GM21619 (cell line): ENCODE measurements around the gene TCAP.
A peak's percentile ranks its signal among the peaks of the same experiment; 100 is the strongest.

ENCODE experiments used
- ATAC-seq: cut with Tn5 transposase; IDR thresholded peaks from one replicate; pipeline ENCODE4 v1.9.1; 2021; ENCODE audit not compliant: unreplicated experiment

The TCAP gene

DNA sequence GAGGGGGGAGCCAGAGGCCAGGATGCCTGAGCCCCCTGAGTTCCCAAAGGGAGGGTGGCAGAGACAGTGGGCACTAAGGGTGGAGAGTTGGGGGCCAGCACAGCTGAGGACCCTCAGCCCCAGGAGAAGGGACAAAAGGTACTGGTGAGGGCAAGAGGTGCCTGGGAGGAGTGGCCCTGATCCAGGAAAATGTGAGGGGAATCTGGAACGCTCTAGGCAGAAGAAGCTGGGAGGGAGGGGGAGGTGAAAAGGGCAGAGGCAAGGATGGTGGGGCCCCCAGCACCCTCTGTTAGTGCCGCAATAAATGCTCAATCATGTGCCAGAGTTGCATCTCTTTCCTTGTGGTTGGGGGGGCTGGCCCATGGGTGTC lies 1.1 kb downstream of the TCAP start:
- ATAC-seq = no peak

DNA sequence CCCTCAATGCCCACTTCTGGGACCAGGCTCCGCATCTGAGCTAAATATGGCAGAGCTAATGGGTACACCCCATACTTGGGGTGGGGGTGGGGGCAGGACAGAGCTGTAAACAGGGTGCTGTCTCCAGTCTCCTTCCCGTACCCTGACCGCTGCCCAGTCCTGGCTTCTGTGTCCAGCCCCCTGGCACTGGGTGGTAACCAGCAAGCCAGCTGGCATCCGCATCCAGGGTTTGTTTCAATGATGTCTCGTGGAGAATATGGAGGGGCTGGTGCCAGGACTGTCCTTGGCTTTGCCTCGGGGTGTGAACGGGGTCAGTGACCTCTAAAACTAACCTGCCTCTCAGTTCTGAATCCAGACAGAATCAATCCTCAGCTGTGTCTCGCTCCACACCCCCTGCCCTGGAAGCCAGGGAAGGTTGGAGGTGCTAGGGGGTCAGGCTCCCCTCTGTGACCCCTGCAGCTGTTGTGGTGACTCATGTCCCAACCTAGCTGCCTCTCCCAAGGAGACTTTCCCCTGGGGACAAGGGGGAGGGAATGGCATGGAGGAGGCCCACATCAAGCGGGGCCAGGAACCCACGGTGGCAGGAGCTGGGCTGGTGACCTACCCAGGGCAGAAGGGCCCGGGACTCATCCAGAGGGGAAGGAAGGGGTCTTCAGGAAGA lies 1.6 kb downstream of the TCAP start:
- no peak for ATAC-seq

DNA sequence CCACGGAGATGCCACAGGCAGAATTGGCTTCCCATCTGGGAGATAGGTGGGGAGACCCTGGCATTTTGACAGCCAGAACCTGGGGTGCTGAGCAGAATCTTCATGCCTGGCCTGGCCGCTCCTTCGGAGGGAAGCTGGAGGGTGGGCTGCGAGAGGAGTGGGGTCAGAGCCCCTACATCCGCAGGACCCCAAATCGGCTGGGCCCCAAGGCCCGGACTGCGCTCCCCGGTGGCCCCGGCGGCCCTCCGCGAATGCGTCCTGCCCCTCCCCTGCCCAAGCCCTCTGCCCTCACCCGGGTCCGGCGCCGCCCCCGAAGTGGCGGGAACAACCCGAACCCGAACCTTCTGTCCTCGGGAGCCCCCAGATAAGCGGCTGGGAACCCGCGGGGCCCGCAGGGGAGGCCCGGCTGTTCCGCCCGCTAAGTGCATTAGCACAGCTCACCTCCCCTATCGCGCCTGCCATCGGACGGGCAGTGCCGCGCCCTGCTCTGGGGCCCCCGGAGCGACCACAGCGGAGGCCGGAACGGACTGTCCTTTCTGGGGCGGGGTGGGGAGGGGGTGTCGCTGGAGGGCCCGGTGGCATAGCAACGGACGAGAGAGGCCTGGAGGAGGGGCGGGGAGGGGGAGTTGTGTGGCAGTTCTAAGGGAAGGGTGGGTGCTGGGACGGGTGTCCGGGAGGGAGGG lies 2.3 kb downstream of the TCAP start:
- ATAC-seq = no peak

DNA sequence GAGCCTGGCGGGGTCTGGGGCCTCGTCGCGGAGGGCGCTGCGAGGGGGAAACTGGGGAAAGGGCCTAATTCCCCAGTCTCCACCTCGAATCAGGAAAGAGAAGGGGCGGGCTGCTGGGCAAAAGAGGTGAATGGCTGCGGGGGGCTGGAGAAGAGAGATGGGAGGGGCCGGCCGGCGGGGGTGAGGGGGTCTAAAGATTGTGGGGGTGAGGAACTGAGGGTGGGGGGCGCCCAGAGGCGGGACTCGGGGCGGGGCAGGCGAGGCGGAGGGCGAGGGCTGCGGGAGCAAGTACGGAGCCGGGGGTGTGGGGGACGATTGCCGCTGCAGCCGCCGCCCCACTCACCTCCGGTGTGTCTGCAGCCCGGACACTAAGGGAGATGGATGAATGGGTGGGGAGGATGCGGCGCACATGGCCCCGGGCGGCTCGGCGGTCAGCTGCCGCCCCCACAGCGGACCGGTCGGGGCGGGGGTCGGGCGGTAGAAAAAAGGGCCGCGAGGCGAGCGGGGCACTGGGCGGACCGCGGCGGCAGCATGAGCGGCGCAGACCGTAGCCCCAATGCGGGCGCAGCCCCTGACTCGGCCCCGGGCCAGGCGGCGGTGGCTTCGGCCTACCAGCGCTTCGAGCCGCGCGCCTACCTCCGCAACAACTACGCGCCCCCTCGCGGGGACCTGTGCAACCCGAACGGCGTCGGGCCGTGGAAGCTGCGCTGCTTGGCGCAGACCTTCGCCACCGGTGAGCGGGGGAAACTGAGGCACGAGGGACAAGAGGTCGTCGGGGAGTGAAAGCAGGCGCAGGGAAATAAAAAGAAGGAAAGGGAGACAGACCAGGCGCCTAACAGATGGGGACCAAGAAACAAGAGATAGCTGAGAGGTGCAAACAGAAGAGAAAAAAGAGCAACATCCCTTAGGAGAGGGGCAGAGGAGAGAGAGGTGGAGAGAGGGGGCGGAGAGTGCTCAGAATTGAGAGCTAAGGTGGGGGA lies 3.1 kb downstream of the TCAP start, which contains the start of gene PNMT:
Gene PNMT, plus strand, starts transcription at position 509 of the 980 bp plus-strand sequence. Its CDS starts 23 bp downstream, at position 532.
- no peak for ATAC-seq

DNA sequence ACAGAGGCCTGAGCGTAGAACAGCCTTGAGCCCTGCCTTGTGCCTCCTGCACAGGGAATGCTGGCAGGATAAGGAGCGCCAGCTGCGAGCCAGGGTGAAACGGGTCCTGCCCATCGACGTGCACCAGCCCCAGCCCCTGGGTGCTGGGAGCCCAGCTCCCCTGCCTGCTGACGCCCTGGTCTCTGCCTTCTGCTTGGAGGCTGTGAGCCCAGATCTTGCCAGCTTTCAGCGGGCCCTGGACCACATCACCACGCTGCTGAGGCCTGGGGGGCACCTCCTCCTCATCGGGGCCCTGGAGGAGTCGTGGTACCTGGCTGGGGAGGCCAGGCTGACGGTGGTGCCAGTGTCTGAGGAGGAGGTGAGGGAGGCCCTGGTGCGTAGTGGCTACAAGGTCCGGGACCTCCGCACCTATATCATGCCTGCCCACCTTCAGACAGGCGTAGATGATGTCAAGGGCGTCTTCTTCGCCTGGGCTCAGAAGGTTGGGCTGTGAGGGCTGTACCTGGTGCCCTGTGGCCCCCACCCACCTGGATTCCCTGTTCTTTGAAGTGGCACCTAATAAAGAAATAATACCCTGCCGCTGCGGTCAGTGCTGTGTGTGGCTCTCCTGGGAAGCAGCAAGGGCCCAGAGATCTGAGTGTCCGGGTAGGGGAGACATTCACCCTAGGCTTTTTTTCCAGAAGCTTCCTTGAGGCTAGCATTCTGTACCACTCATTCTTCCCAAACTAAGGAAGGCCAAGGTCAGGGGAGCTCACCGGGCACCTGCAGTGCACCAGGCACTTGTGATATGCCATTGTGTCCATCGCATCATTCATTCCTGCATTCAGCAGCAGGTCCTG lies 5.0 kb downstream of the TCAP start:
- no peak for ATAC-seq

DNA sequence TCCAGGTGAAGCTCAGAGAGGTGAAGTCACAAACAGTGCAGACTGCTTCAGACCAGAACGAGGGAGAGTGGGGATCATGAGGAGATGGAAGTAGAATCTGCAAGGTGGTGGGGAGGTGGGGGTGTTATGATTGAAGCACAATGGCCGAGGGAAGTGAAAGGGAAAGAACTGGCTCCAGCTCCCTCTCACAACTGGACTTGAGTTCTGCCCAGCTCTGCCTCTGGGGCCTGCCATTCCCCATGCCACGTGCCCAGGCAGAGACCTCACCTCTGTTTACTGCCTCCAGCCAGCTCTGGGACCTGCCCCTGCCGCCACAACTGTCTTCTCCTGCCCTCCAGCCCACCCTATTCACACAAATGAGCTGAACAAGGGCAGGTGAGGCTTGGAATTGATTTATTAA lies 5.6 kb downstream of the TCAP start:
- no peak for ATAC-seq

DNA sequence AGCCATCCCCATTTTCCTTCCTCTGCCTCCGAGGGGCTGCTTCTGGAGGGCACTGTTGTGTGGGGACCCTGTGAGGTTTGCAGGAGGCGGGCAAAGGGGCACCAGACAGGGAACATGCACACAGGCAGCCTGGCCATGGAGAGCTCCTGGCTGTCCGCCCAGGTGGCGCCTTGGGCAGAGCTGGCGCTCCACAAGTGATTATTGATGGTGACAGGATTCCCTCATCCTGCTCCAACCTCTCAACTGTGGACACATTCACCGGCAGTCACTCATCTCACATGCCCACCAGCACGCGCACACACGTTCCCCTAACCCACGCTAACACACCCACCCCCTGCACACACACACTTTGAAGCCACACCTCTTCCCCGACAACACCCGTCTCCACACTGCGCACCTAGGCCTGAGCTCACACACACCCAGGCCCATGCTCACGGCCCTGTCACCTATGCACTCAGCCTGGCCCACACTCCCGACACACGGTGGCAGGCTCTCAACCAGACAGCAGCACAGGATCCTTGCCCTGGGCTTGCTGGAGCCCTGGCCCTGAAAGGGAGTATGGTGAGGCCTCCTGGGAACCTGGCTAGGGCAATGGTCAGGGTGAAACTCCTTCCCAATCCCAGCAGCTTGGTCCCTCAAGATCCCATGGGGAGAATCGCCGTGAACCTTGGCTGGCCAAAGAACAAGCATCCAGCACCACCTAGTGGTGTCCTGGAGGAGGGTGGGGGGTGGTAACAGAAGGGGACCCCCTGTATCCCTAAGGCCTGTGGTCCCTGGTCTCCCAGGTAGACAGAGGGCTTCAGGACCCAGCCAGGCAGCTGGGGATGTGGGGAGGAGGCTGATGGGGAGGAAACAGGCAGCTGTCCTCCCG lies 6.7 kb downstream of the TCAP start:
- ATAC-seq = no peak

DNA sequence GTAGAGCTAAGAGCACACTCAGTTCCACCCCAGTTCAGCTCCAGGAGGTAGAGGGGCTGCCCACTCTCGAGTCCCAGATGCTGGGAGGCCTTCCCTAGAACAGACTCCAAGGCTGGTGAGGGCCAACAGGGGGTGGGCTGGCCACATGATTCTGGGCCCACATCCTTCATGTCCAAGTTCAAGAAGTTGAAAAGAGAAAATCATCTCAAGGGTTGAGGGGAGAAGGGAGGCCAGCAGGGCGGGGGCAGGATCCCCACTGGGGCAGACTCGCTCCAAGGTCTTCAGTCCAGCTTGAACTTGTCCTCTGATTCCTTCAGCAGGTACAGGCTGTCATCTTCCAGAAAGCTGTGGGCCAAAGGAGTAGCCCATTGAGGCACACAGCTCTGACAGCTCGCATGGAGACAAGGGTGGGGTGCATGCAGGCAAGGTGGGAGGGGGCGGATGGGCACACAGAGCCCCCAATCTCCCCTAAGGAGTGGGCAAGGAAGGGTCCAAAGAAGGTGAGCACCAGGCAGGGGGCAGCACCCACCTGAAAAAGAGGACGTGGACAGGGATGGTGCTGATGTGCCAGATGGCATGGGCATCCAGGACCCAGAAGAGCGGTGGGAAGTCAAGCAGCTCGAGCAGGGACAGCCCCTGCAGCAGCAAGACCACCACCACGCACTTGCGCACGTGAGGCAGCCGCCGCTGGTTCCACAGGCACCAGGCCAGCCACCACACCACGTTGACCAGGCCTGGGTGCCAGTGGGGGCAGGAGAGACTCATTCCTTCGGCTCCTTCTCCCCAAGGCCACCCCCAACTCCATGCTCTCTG lies 7.6 kb downstream of the TCAP start:
- ATAC-seq = no peak

DNA sequence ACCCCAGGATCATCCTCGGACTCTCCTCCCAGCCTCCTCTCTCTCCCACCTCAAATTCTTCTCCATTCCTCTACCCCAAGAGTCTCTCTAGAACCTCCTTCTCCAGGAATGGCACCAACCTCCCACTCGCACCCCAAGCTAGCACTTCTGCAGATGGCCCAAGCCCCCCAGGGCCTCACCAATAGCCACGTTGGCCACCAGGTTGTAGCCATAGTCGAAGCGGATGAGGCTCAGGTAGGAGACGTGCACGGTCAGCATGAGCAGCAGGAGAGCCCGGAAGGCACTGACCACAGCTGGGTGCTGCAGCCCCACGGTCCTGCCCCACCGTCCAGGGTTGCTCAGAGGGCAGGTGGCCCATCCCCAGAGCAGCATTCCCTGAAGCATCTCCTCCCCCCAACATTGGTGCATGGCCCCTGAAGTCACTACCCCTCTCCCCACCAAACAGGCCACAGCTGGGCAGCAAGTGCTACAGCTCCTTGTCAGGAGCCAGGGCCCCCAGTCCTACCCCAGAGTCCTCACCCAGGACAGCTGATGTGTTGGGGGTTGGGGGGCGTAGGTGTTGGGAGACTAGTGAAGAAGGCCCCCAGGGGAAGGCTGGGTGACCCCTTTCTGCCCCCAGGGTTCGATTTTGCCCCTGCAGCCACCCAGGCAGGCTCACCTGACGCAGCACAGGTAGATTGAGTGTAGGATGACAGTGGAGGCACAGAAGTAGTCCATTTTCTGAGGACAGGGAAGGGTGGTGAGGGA lies 8.4 kb downstream of the TCAP start:
- no peak for ATAC-seq

DNA sequence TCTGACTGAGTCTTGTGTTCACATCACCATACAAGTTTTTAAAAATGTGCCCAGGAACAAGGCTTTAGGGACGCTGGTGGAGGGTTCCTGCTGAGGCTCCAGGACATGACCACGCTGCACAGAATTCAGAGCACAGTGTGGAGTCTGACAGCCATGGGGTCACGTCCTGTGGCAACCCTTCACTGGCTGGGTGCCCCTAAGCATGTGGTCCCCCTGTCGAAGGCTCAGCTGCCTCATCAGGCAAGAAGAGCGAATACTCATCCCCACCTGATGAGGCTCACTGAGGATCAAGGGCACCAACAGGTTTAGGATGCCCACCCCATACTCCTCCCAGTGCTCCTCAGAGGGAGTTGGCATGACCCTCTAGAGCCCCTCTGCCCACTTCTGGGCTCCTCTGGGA lies 9.0 kb downstream of the TCAP start:
- no peak for ATAC-seq

DNA sequence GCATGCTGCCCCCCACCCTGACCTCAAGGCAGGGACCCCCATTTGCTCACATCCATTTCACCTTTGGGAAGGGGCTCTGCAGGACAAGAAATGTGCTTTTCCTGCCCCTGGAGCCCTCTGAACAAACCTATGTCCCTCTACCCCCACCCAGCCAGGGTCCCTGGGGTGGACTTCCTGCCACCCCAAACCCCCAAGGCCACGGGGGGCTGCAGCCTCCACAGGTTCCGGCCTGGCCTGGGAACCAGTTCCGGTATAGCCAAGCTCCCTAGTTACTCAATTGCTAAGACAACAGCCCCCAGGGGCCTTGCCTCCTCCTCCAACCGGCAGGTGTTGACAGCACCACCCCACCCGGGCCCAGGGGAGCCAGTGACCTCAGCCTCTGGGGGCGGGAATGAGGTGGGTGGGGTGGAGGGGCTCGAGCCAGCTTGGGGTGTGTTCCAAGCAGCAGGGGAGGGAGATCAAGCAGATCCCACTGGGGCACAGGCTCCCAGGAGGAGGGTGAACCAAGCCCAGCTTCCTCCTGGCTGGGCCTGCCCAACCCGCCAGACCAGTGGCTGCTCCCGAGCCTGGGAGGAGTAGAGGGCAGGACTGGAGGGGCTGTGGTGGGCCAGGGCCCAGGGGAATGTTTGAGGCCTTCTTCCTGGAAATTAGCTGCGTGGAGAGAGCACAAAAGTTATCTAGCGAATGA lies 9.7 kb downstream of the TCAP start:
- ATAC-seq = peak; percentile 43

DNA sequence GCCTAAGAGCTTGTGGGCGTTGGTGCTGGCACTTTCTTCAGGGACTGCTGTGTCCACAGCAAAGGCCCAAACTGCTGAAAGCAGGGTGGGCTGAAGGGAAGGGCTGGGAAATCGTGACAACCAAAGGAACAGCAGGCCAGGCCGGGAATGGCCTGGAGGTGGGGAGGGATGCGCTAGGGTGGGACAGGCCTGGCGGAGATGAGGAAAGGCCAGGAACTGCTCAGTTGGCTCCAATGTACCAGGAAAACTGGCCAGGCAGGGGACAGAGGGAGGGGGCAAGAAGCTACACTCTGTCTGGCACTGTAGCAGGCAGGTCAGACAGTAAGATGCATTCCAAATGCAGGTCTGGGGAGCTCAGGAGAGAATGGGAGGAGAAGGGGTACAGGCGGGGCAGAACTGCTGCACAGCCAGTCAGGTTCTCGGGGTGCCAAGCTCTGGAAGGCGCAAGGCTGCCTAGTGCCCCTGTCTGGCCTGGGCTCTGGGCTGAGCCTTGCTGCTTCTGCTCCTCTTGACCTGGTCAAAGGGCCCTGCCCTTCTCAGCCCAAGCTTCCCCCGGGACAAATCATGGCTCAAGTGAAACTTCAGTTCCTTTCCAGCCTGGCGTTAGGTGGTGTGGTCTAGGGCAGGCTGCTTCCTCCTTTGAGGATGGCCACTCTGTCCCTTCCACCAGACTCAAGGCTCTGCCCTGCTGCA lies 10.4 kb downstream of the TCAP start:
- no peak for ATAC-seq

DNA sequence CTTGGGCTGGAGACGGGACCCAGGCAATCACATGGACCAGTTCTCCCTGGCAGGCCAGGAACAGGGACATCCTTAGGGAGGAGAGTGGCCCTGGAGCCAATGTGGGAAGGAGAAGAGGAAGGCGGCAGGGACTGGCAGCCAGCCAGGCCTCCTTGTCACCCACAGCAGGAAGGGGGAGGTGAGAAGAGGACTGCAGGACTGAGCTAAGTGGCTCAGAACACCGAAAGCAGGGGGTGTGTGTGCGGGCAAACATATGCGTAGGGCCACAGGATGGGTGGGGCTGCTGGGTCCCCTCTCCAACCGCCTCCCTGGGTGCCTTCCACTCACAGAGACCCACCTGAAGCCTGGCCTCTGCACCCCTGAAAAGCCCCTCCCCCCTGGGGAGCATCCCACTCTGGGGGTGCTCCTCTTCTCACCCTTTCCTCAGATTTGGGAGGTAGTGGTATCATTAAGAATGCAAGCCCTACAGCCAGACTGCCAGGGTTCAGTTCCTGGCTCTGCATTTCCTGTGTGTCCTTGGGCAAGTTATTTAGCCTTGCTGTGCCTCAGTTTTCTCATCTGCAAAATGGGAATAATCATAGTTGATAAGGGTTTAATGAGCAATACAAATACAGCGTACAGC lies 11.2 kb downstream of the TCAP start:
- no peak for ATAC-seq

DNA sequence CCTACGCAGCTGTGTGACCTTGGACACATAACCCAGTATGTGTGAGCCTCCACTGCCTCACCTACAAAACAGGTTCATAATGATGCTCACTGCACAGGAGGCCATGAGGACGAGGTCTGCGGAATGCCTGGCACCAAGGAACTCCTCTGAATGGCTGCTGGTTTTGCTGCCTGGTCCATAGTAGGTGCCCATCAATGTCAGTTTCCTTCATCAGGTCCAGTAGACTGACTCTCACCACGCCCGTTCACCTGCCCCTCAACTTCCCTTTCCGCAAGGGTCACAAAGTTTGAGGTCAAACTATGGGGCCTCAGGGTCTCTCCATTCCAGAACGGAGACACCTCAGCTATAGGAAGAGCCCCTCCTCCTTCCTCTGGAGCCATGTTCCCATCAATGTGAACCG lies 11.9 kb downstream of the TCAP start:
- no peak for ATAC-seq

DNA sequence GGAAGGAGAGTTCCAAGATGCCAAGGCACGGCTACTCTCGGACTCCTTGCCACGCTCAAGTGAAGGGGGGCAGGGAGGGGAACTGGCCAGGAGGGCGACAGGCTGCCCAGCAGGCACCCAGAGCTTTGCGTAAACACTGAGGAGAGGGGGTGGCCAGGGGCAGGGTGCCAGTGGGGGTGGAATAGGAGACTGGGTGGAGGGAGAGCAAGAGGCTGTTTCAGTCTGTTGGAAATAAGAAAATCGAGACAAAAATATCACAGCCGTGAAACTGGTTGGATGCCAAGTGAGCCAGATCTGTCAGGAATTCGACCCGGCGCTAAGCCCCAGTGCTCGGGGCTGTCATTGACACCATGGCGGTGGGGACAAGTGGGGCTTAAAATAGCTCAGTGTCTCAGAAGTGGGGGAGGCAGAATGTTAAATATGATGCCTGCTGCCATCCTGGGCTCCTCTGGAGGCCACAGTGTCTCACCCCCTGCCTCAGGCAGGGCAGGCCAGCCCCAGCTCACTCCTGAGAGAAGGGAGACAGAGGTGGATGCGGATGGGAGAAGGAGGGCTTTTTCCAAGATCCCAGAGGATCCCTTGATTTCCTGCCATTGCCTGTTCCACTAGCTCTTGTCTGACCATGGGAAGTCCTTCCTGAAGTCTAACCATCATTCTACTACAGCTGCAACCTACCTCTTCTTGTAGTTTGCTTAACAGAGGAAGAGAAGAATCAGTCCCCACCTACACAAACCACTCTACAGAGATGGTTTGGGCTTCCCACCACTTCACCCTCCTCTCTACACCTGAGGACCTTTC lies 12.6 kb downstream of the TCAP start:
- ATAC-seq = no peak
